Measurements from ENCODE around the gene MVB12B.
A peak's percentile ranks its signal among the peaks of the same experiment; 100 is the strongest.
"Not testable (repeated sequence)": the region's sequence is repeated elsewhere in the genome, so short reads cannot be mapped to it uniquely, and the experiment has no call there.

The MVB12B gene

DNA sequence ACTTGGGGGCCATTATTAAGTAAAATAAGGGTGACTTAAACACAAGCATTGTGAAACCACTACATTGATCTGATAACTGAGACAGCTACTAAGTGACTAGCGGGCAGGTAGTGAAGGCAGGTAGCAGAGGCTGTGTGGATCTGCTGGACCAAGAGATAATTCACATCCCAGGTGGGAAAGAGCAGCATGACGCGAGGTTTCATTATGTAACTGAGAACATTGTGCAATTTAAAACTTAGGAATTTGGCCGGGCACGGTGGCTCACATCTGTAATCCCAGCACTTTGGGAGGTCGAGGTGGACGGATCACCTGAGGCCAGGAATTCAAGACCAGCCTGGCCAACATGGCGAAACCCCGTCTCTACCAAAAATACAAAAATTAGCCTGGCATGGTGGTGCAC, 213.8 kb downstream of the MVB12B start:
- H3K4me3 ChIP-seq (ENCODE audit: low read depth, low read length); H3K14ac ChIP-seq (ENCODE audit: low read length); H2AFZ ChIP-seq (ENCODE audit: insufficient read depth, low read length, poor library complexity); H3K4me2 ChIP-seq (ENCODE audit: low read length); H3K4ac ChIP-seq (ENCODE audit: low read depth, low read length); H3K23ac ChIP-seq (ENCODE audit: low read length); H3K18ac ChIP-seq (ENCODE audit: low read length); H3K9ac ChIP-seq (ENCODE audit: low read length); H2BK12ac ChIP-seq (ENCODE audit: low read length); H4K12ac ChIP-seq (ENCODE audit: low read depth, low read length); H3K36me3 ChIP-seq (ENCODE audit: control insufficient read depth in 1 of 2, insufficient read depth in 2 of 2, low read length in 2 of 2); H3K4me1 ChIP-seq (ENCODE audit: control insufficient read depth in 1 of 2, insufficient read depth in 2 of 2, low read length in 2 of 2); H3K9me3 ChIP-seq (ENCODE audit: insufficient read depth, low read depth, low read length); H4K91ac ChIP-seq (ENCODE audit: low read depth, low read length); H4K8ac ChIP-seq (ENCODE audit: low read depth, low read length); H3K27ac ChIP-seq (ENCODE audit: low read depth, low read length); H2AK5ac ChIP-seq (ENCODE audit: low read length); H3K79me1 ChIP-seq (ENCODE audit: low read length); H2BK120ac ChIP-seq (ENCODE audit: insufficient read depth, low read length, poor library complexity); H2BK5ac ChIP-seq (ENCODE audit: low read depth, low read length, poor library complexity); H3K27me3 ChIP-seq (ENCODE audit: insufficient read depth, low read length); H3K79me2 ChIP-seq (ENCODE audit: control insufficient read depth, insufficient read depth, low read length, poor library complexity): not testable (repeated sequence)
- WGBS (ENCODE audit: extremely low coverage, insufficient coverage, insufficient read length): no CpG with 5 or more reads among the region's 9 CpGs
- peak; percentile 32 to 75 for DNase-seq

DNA sequence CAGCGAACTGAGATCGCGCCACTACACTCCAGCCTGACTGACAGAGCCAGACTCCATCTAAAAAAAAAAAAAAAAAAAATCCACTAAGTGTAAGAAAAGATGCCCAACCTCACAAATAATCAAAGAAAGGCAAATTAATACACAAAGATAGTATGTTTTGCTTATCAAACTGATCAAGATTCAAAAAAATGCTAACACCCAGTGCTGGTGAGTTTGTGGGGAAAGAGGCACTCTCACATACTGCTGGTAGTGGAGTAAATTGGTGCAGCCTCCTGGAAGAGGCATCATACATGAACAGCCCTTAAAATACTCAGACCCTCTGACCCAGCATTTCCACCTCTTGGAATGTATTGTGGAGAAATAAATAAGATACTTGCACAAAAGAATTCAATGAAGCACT, 216.9 kb downstream of the MVB12B start:
- no CpG with 5 or more reads among the region's 3 CpGs for WGBS (ENCODE audit: extremely low coverage, insufficient coverage, insufficient read length)
- no peak overlapping the region for H3K18ac ChIP-seq (ENCODE audit: low read length)
- H3K27me3 ChIP-seq (ENCODE audit: insufficient read depth, low read length): no peaks in the 10 kb centered on the region
- H3K4me3 ChIP-seq (ENCODE audit: low read depth, low read length): no peak overlapping the region
- H3K14ac ChIP-seq (ENCODE audit: low read length): no peak overlapping the region
- no peak overlapping the region for H4K8ac ChIP-seq (ENCODE audit: low read depth, low read length)
- no peaks in the 10 kb centered on the region for H3K79me2 ChIP-seq (ENCODE audit: control insufficient read depth, insufficient read depth, low read length, poor library complexity)
- no peak overlapping the region for H2BK5ac ChIP-seq (ENCODE audit: low read depth, low read length, poor library complexity)
- H3K4me1 ChIP-seq (ENCODE audit: control insufficient read depth in 1 of 2, insufficient read depth in 2 of 2, low read length in 2 of 2): no peaks in the 10 kb centered on the region
- H2AFZ ChIP-seq (ENCODE audit: insufficient read depth, low read length, poor library complexity): no peak overlapping the region
- H4K91ac ChIP-seq (ENCODE audit: low read depth, low read length): no peak overlapping the region
- peaks cover 7% of the 10 kb centered on the region for H3K9me3 ChIP-seq (ENCODE audit: insufficient read depth, low read depth, low read length)
- H3K23ac ChIP-seq (ENCODE audit: low read length): no peak overlapping the region
- no peak overlapping the region for H3K4ac ChIP-seq (ENCODE audit: low read depth, low read length)
- H3K36me3 ChIP-seq (ENCODE audit: control insufficient read depth in 1 of 2, insufficient read depth in 2 of 2, low read length in 2 of 2): no peaks in the 10 kb centered on the region
- no peak overlapping the region for H2BK12ac ChIP-seq (ENCODE audit: low read length)
- H3K79me1 ChIP-seq (ENCODE audit: low read length): no peaks in the 10 kb centered on the region
- no peak overlapping the region for H3K27ac ChIP-seq (ENCODE audit: low read depth, low read length)
- no peak overlapping the region for H2AK5ac ChIP-seq (ENCODE audit: low read length)
- no peak overlapping the region for H2BK120ac ChIP-seq (ENCODE audit: insufficient read depth, low read length, poor library complexity)
- DNase-seq: peak in 1 of 2 donors; percentile 23
- no peak overlapping the region for H3K9ac ChIP-seq (ENCODE audit: low read length)
- H3K4me2 ChIP-seq (ENCODE audit: low read length): no peak overlapping the region
- H4K12ac ChIP-seq (ENCODE audit: low read depth, low read length): no peak overlapping the region

DNA sequence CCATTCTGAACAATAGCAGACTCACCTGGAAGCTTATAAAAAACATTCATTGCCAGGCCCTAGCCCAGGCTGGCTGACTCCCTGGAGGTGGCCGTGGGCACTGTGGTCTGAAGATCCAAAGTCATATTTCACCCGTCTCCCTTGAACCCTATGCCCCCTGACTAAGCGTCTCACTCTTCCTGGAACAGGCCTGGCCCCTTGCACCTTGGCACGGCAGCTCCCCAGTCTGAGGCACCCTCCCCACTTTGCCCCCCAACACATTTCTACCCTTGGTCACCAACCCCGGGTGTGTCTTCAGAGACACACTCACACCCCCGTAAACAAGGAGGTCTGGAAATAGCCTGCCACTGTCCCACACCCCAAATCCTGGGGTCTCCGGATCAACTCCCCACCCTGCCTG, 218.5 kb downstream of the MVB12B start:
- H3K23ac ChIP-seq (ENCODE audit: low read length): no peak overlapping the region
- no peak for DNase-seq
- H3K27me3 ChIP-seq (ENCODE audit: insufficient read depth, low read length): no peaks in the 10 kb centered on the region
- no peak overlapping the region for H3K4me2 ChIP-seq (ENCODE audit: low read length)
- H2AFZ ChIP-seq (ENCODE audit: insufficient read depth, low read length, poor library complexity): no peak overlapping the region
- no peak overlapping the region for H3K4ac ChIP-seq (ENCODE audit: low read depth, low read length)
- peaks cover 2% of the 10 kb centered on the region for H3K79me2 ChIP-seq (ENCODE audit: control insufficient read depth, insufficient read depth, low read length, poor library complexity)
- no peak overlapping the region for H4K12ac ChIP-seq (ENCODE audit: low read depth, low read length)
- no peak overlapping the region for H4K91ac ChIP-seq (ENCODE audit: low read depth, low read length)
- no peak overlapping the region for H3K4me3 ChIP-seq (ENCODE audit: low read depth, low read length)
- H3K36me3 ChIP-seq (ENCODE audit: control insufficient read depth in 1 of 2, insufficient read depth in 2 of 2, low read length in 2 of 2): no peaks in the 10 kb centered on the region
- no peak overlapping the region for H2BK12ac ChIP-seq (ENCODE audit: low read length)
- no CpG with 5 or more reads among the region's 7 CpGs for WGBS (ENCODE audit: extremely low coverage, insufficient coverage, insufficient read length)
- H3K27ac ChIP-seq (ENCODE audit: low read depth, low read length): no peak overlapping the region
- no peak overlapping the region for H3K14ac ChIP-seq (ENCODE audit: low read length)
- H3K79me1 ChIP-seq (ENCODE audit: low read length): no peaks in the 10 kb centered on the region
- peaks cover 7% of the 10 kb centered on the region for H3K9me3 ChIP-seq (ENCODE audit: insufficient read depth, low read depth, low read length)
- H3K9ac ChIP-seq (ENCODE audit: low read length): no peak overlapping the region
- no peak overlapping the region for H3K18ac ChIP-seq (ENCODE audit: low read length)
- H2AK5ac ChIP-seq (ENCODE audit: low read length): no peak overlapping the region
- H2BK5ac ChIP-seq (ENCODE audit: low read depth, low read length, poor library complexity): no peak overlapping the region
- H2BK120ac ChIP-seq (ENCODE audit: insufficient read depth, low read length, poor library complexity): no peak overlapping the region
- H4K8ac ChIP-seq (ENCODE audit: low read depth, low read length): no peak overlapping the region
- no peaks in the 10 kb centered on the region for H3K4me1 ChIP-seq (ENCODE audit: control insufficient read depth in 1 of 2, insufficient read depth in 2 of 2, low read length in 2 of 2)

DNA sequence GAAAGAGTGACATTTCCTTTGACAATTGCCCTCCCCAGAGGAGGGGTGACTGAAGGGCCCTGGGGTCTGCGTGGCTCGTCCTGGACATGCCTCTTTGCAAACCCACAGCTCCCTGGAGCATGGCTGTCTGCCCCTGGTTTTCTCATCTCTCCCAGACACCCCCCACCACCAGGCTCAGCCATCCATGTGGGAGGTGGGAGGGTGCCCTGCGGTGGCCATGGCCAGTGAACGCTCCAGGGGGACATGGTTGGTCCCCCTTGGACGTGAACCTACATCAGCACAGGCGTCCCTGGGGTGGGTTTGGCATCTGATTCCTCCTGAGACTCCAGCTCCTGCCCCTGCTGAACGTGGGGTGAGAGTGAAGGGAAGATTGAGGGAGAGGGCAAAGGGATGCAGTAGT, 219.4 kb downstream of the MVB12B start:
- Histone ChIP-seq H3K36me3 (ENCODE audit: control insufficient read depth in 1 of 2, insufficient read depth in 2 of 2, low read length in 2 of 2) (no peaks in the 10 kb centered on the region), H3K4me1 (ENCODE audit: control insufficient read depth in 1 of 2, insufficient read depth in 2 of 2, low read length in 2 of 2) (no peaks in the 10 kb centered on the region), H3K23ac (ENCODE audit: low read length) (no peak overlapping the region), H3K14ac (ENCODE audit: low read length) (no peak overlapping the region), H3K9me3 (ENCODE audit: insufficient read depth, low read depth, low read length) (peaks cover 7% of the 10 kb centered on the region), H2BK12ac (ENCODE audit: low read length) (no peak overlapping the region), H4K91ac (ENCODE audit: low read depth, low read length) (no peak overlapping the region), H3K79me1 (ENCODE audit: low read length) (no peaks in the 10 kb centered on the region), H3K4me2 (ENCODE audit: low read length) (no peak overlapping the region), H3K27ac (ENCODE audit: low read depth, low read length) (no peak overlapping the region), H2AK5ac (ENCODE audit: low read length) (no peak overlapping the region), H2BK120ac (ENCODE audit: insufficient read depth, low read length, poor library complexity) (no peak overlapping the region), H3K4me3 (ENCODE audit: low read depth, low read length) (no peak overlapping the region), H4K8ac (ENCODE audit: low read depth, low read length) (no peak overlapping the region), H3K27me3 (ENCODE audit: insufficient read depth, low read length) (no peaks in the 10 kb centered on the region), H4K12ac (ENCODE audit: low read depth, low read length) (no peak overlapping the region), H2AFZ (ENCODE audit: insufficient read depth, low read length, poor library complexity) (no peak overlapping the region), H3K4ac (ENCODE audit: low read depth, low read length) (no peak overlapping the region), H3K9ac (ENCODE audit: low read length) (no peak overlapping the region), H2BK5ac (ENCODE audit: low read depth, low read length, poor library complexity) (no peak overlapping the region), H3K79me2 (ENCODE audit: control insufficient read depth, insufficient read depth, low read length, poor library complexity) (peaks cover 2% of the 10 kb centered on the region), H3K18ac (ENCODE audit: low read length) (no peak overlapping the region)
- WGBS (ENCODE audit: extremely low coverage, insufficient coverage, insufficient read length): no CpG with 5 or more reads among the region's 7 CpGs
- DNase-seq: no peak
